ENCODE measurements around the gene PAFAH1B1. TPM values are rescaled to one million over a fixed set of nuclear protein-coding genes. Genes with fewer than 3 reads are reported as not detected.

The PAFAH1B1 gene
- total RNA-seq, 2 donors from 2014 or later: 39.7 to 60.3 TPM

DNA sequence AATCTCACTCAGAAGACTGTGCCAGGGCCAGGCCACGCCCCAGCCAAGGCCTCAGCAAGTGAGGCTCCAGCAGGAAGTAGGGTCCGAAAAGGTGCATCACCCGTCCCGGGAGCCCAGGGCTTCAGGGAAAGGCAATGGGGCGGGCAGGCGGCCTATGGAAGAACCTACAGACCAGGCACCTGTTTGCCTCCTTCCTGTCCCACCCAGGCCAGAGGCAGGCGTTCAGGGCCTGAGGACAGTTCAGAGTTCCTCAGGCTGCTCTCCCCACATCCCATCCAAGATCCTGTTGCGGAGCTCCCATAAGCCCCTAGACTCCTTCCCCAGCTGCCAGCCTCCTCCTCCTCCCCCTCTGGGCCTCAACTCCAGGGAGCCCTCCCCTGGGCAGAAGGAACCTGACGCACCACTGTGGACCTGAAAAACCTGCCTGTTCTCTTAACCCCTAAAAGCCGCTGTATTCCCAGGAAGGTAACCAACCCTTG is 115.8 kb downstream of the PAFAH1B1 start:
- H3K9me3 ChIP-seq: no peaks in the 10 kb centered on the region
- intact Hi-C loops (cut with DNase I): loop anchor here (10.0 kb wide), 1 partner anchor 114 kb away; the partner anchor contains the start of gene PAFAH1B1
- H3K27me3 ChIP-seq: no peaks in the 10 kb centered on the region
- 13 to 30% methylated on average over 4 to 10 of the region's 10 CpGs for WGBS, 2 donors
- no peak overlapping the region for H3K4me3 ChIP-seq
- no peaks in the 10 kb centered on the region for H3K36me3 ChIP-seq (replicated peaks in 1 of 2; ENCODE audit: insufficient read depth in 1 of 2, low read depth in 2 of 2)
- ATAC-seq (peak; percentile 42), DNase-seq (peak; percentile 82 to 91 (median 89))
- TF ChIP-seq, protein P1, sequence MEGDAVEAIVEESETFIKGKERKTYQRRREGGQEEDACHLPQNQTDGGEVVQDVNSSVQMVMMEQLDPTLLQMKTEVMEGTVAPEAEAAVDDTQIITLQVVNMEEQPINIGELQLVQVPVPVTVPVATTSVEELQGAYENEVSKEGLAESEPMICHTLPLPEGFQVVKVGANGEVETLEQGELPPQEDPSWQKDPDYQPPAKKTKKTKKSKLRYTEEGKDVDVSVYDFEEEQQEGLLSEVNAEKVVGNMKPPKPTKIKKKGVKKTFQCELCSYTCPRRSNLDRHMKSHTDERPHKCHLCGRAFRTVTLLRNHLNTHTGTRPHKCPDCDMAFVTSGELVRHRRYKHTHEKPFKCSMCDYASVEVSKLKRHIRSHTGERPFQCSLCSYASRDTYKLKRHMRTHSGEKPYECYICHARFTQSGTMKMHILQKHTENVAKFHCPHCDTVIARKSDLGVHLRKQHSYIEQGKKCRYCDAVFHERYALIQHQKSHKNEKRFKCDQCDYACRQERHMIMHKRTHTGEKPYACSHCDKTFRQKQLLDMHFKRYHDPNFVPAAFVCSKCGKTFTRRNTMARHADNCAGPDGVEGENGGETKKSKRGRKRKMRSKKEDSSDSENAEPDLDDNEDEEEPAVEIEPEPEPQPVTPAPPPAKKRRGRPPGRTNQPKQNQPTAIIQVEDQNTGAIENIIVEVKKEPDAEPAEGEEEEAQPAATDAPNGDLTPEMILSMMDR (IDR thresholded peaks at IDR 0.05): no peak
- peak; percentile 16 to 64 (median 60) for TF ChIP-seq POLR2A (IDR thresholded peaks at IDR 0.05)
- peaks cover 63% of the 10 kb centered on the region for H3K4me1 ChIP-seq
- peak overlapping the region; percentile 82 to 93 (median 92) for H3K27ac ChIP-seq

GRCh38 chr17:2710071-2710802 is 116.8 kb downstream of the PAFAH1B1 start:
- intact Hi-C loops (cut with DNase I): no loop called here
- peak overlapping the region; percentile 50 to 83 for H3K4me3 ChIP-seq
- H3K36me3 ChIP-seq (replicated peaks in 1 of 2; ENCODE audit: insufficient read depth in 1 of 2, low read depth in 2 of 2): no peaks in the 10 kb centered on the region
- 4 to 12% methylated on average over 15 to 16 of the region's 16 CpGs for WGBS, 2 donors
- no peak for TF ChIP-seq POLR2A (IDR thresholded peaks at IDR 0.05)
- TF ChIP-seq, protein P1 (IDR thresholded peaks at IDR 0.05): no peak
- peak overlapping the region; percentile 82 to 93 (median 92) for H3K27ac ChIP-seq
- ATAC-seq (no peak), DNase-seq (peak in 1 of 4 donors; percentile 45)
- peaks cover 63% of the 10 kb centered on the region for H3K4me1 ChIP-seq
- H3K27me3 ChIP-seq: no peaks in the 10 kb centered on the region
- no peaks in the 10 kb centered on the region for H3K9me3 ChIP-seq

DNA sequence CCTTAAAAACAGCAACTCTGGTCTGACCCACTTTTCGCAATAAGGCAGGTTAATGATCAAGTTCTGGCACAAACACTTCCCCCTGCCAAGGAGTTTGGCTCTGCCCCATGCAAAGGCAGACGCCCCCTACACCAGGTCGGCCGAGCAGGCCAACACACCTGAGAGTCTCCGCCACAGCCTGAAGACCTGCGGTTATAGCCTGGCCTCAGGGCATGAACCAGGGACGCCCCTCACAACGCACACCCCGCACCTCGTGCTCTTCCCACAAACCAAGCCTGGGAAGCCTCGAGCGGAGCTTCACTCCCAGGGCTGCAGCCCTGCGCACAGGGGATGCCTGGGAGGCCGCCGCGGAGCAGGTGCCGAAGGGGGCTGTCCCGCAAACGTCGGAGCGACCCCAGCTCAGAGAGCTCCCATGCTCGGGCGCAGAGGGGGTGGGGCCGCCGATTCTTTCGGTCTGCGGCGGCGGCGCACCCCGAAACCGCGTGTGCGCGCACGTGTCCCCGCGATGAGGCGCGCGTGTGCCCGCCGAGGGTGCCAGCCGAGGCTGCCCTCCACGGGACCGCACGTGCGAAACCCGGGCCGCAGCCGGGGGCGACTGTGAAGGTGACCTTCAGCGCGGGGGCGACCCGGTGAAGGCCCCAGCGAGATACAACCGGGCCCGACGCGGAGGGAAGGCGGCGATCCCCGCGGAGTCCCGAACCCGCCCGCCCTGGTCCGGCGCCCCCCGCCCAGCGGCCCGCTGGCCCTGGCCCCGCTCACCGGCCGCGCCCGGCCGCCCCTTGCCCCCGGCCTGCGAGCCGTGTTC is 117.6 kb downstream of the PAFAH1B1 start:
- ATAC-seq: peak; percentile 41
- Histone ChIP-seq H3K27me3 (no peaks in the 10 kb centered on the region), H3K36me3 (replicated peaks in 1 of 2; ENCODE audit: insufficient read depth in 1 of 2, low read depth in 2 of 2) (no peaks in the 10 kb centered on the region), H3K4me3 (peak overlapping the region; percentile 50 to 83), H3K27ac (peak overlapping the region; percentile 82 to 93 (median 92)), H3K9me3 (no peaks in the 10 kb centered on the region), H3K4me1 (peaks cover 59% of the 10 kb centered on the region)
- 0% methylated on average over 72 of the region's 82 CpGs; no CpG with 5 or more reads in 1 of the 2 donors for WGBS, 2 donors
- intact Hi-C loops (cut with DNase I): no loop called here
- DNase-seq: peak; percentile 66 to 82 (median 77)
- peak; percentile 43 to 73 (median 72) for TF ChIP-seq POLR2A (IDR thresholded peaks at IDR 0.05)
- TF ChIP-seq, protein P1 (IDR thresholded peaks at IDR 0.05): no peak

DNA sequence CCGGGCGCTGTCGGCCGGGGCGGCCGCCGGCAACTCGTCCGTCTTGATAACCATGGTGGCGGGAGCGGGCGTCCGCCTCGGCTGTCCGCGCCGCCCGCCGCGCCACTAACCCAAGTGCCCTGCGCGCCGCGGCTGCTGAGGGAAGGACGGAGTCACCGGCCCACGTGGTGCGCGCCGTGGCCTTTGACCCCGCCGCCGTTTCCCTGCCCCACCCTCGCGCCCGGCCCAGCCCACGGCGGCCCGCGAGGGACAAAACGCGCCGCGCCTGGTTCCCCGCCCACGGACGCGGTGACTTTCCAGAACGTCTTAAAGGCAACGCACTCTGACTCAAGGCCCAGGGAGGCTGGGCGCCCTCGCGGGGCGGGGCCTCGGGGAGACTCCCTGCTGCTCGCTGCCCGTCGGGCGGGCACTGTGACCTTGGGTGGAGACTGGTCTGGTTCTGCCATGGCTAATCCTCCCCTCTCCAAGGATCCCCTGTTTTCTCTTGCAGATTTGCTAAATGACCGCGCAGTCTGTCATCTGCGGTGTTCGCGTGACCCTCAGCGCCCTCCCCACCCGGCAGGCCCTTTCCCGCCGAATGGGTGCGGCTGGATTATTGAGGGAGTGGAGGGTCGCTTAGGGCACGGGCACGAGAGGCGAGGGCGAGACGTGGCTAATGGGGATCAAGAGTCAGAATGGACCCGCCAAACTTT is 118.3 kb downstream of the PAFAH1B1 start, which contains the start of gene CLUH:
Gene CLUH (minus strand): TSS at position 157 of the 692 bp plus-strand sequence. CDS start 103 bp downstream, at position 54.
- H3K4me1 ChIP-seq: peaks cover 51% of the 10 kb centered on the region
- WGBS, 2 donors: 2 to 8% methylated on average over 8 to 54 of the region's 76 CpGs
- H3K4me3 ChIP-seq: peak within 1 kb of the TSS; percentile 50 to 83
- TF ChIP-seq, protein P1 (IDR thresholded peaks at IDR 0.05): peak in 2 of 7 experiments; percentile 2 to 38
- peak; percentile 74 to 93 (median 84) for TF ChIP-seq POLR2A (IDR thresholded peaks at IDR 0.05)
- peak within 1 kb of the TSS; percentile 82 to 93 (median 92) for H3K27ac ChIP-seq
- no peaks in the 10 kb centered on the region for H3K27me3 ChIP-seq
- peak; percentile 87 for ATAC-seq
- H3K9me3 ChIP-seq: no peaks in the 10 kb centered on the region
- peak; percentile 96 to 97 (median 96) for DNase-seq
- intact Hi-C loops (cut with DNase I): no loop called here
- H3K36me3 ChIP-seq (replicated peaks in 1 of 2; ENCODE audit: insufficient read depth in 1 of 2, low read depth in 2 of 2): no peaks in the 10 kb centered on the region
